Measurements from ENCODE around the gene SORCS2. TPM values are rescaled to one million over a fixed set of nuclear protein-coding genes. Genes with fewer than 3 reads are reported as not detected.

Gene SORCS2
- total RNA-seq, 1 donor from 2014 or later: 1.7 TPM

GRCh38 chr4:7732263-7732662 is 539.9 kb downstream of the SORCS2 start:
- DNase-seq (ENCODE audit: low spot score): no peak

- DNase-seq (ENCODE audit: low spot score): no peak
Measured at GRCh38 chr4:7733201-7733600, 540.9 kb downstream of the SORCS2 start.

- no peak for DNase-seq (ENCODE audit: low spot score)
Measured at GRCh38 chr4:7733801-7734650, 541.7 kb downstream of the SORCS2 start.

- DNase-seq (ENCODE audit: low spot score): no peak
Measured at GRCh38 chr4:7734651-7735260, 542.4 kb downstream of the SORCS2 start.

- DNase-seq (ENCODE audit: low spot score): no peak
Measured at GRCh38 chr4:7735395-7735794, 543.1 kb downstream of the SORCS2 start.

- DNase-seq (ENCODE audit: low spot score): no peak
Measured at GRCh38 chr4:7735961-7736360, 543.6 kb downstream of the SORCS2 start.

GRCh38 chr4:7736436-7737267 is 544.3 kb downstream of the SORCS2 start:
- no peak for DNase-seq (ENCODE audit: low spot score)

GRCh38 chr4:7737268-7737645 is 544.9 kb downstream of the SORCS2 start:
- DNase-seq (ENCODE audit: low spot score): no peak

GRCh38 chr4:7737752-7738457 is 545.6 kb downstream of the SORCS2 start:
- no peak for DNase-seq (ENCODE audit: low spot score)

- DNase-seq (ENCODE audit: low spot score): no peak
Measured at GRCh38 chr4:7738458-7739076, 546.2 kb downstream of the SORCS2 start.

GRCh38 chr4:7739077-7739917 is 547.0 kb downstream of the SORCS2 start:
- no peak for DNase-seq (ENCODE audit: low spot score)

GRCh38 chr4:7739918-7740865 is 547.9 kb downstream of the SORCS2 start:
- DNase-seq (ENCODE audit: low spot score): no peak

- DNase-seq (ENCODE audit: low spot score): no peak
Measured at GRCh38 chr4:7740866-7741525, 548.7 kb downstream of the SORCS2 start.

GRCh38 chr4:7741946-7742806 is 549.8 kb downstream of the SORCS2 start:
- DNase-seq (ENCODE audit: low spot score): no peak

- DNase-seq (ENCODE audit: low spot score): no peak
Measured at GRCh38 chr4:7742807-7743280, 550.5 kb downstream of the SORCS2 start.

- DNase-seq (ENCODE audit: low spot score): no peak
Measured at GRCh38 chr4:7744142-7744804, 551.9 kb downstream of the SORCS2 start.

- DNase-seq (ENCODE audit: low spot score): no peak
Measured at GRCh38 chr4:7745301-7745885, 553.1 kb downstream of the SORCS2 start.

Measured in mucosa of gallbladder (tissue), 1 donor.